HG03442 (cell line): ENCODE data around the gene EGFL7.

ENCODE experiments used
- ATAC-seq: cut with Tn5 transposase; IDR thresholded peaks from one replicate; pipeline ENCODE4 v1.9.1; 2021; ENCODE audit warnings: mild to moderate bottlenecking, moderate library complexity; ENCODE audit not compliant: unreplicated experiment

EGFL7 gene

DNA sequence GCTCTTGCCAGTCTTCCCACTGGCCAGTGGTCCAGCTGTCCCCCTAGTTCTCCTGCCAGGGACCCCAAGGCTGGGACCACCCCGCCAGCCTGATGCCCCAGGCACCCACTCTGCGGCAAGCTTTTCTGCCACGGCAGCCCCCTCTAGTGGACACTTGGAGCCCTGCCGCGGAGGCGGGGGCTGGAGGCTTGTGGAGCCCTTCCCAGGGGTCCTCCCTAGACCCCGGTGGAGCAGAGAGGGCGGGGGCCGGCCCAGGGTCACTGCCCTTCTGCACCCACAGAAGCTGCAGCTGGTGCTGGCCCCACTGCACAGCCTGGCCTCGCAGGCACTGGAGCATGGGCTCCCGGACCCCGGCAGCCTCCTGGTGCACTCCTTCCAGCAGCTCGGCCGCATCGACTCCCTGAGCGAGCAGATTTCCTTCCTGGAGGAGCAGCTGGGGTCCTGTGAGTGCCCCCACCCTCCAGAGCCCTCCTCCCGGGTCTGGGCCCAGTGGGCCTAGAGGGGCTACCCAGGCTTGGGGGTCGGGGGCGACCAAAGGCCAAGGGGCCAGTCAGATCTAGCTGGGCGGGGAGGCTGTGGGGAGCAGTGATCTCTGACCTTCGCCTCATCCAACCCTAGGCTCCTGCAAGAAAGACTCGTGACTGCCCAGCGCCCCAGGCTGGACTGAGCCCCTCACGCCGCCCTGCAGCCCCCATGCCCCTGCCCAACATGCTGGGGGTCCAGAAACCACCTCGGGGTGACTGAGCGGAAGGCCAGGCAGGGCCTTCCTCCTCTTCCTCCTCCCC, 9.1 kb downstream of the EGFL7 start:
- no peak for ATAC-seq

- ATAC-seq = no peak
These were observed 9.8 kb downstream of the EGFL7 start for GRCh38 chr9:136672431-136673087.

DNA sequence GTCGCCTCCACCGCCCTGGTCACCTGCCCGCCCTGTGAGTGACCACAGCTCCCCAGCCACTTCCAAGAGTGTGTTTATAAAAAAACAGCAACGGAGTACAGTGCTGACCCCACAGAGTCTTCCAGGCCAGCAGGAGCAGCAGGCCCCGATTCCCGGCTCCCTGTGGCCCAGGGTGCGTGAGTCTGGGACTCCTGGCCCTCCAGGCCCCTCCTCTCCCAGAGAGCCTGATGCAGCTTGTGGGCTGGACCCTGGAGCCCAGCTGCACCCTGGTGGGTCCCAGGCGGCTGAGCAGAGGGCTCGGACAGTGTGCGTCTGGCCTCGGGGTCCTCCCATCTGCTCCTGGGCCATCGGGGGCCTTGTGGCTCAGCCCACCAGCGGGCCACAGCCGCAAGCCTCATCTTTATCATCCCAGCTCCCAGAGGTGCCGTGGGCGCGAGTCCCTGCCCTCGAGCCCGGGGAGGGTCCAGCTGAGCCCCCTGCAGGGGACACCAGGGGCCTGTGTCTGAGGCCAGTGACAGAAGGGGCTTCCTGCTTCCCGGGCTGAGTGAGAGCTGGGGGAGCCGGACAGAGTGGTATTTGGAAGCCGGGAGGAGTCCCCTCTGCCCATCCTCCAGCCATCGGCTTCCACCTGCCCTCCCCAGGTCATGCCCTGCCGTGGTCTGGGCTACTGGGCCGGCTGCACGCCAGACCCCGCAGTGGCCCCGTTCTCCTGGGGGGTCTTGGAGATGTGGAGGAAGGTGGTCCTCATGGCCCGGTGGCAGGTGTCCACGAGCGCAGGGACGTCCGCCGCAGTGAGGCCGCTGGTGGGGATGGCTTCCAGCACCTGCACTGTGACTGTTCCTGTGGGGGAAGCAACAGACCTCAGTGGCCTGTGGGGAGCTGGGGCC, 10.6 kb downstream of the EGFL7 start:
- ATAC-seq = no peak

- no peak for ATAC-seq
These were observed 11.5 kb downstream of the EGFL7 start for GRCh38 chr9:136673975-136674785.

- no peak for ATAC-seq
These were observed 12.2 kb downstream of the EGFL7 start for GRCh38 chr9:136674786-136675349.

DNA sequence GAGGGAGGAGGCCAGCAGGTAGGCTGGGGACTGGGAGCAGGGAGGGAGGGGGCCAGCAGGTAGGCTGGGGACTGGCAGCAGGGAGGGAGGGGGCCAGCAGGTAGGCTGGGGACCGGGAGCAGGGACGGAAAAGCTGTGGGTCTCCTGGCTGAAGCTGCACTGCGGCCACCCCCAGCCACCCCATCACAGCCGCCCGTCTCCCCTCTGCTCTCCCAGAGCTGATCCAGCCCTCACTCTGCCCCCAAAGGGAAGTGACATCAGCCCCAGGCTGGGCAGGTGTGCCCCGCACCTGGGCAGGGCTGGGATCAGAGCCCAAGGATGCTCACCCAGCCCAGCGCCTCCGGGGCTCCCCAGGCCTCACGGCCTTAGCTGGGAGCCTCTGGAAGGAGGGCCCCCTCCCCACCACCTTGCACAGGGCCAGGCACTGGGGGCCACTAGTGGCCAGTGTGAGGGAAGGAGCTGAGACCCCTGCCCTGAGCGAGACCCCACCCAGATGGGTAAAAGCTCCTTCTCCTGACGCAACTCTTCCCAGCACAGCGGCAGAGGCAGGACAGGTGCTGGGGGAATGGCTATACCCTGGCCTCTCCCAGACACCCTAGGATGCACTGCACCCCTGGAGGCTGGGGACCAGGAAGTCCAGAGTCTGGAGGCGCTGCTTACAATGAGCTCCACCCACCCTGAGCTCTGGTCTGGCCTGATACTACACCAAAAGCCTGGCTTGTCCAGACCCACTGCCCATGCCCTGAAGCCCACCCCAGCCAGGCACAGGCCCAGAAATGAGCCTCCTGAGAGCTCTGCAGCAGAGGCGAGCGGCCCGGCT, 13.0 kb downstream of the EGFL7 start:
- ATAC-seq = no peak

- ATAC-seq = no peak
These were observed 13.6 kb downstream of the EGFL7 start for GRCh38 chr9:136676297-136676794.

GRCh38 chr9:136676920-136677686, 14.4 kb downstream of the EGFL7 start:
- ATAC-seq = no peak

DNA sequence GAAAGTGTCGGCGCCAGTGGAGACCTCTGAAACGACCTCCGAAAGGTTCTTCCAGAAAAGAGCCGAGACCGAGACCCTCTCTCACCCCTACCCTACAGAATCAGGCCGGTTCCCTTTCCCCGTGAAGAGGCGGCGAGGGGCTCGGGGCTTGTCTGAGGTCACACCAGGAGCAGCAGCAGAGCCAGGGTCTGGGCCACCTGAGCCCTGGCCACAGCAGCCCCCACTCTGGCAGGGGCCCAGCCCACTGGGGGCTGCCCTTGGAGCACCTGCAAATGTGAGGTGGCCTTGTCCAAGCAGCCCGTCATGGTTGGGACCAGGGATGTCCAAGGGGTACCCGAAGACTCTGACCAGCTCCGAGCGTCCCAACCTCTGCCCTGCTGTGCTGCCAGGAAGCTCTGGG, 15.3 kb downstream of the EGFL7 start:
- ATAC-seq = no peak

DNA sequence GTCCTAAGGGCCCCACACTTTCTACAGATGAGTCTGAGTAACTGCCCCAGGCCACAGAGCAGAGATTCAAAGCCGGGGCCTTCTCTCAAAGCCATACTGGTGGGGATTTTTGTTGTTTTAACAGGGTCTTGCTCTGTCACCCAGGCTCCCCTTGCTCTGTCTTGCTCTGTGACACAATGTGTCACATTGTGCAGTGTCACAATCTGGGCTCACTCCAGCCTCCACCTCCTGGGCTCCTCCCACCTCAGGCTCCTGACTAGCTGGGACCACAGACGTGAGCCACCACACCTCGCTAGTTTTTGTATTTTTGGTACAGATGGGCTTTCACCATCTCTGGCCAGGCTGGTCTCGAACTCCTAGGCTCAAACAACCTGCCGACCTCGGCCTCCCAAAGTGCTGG, 15.9 kb downstream of the EGFL7 start:
- ATAC-seq = no peak

- ATAC-seq = no peak
These were observed 16.8 kb downstream of the EGFL7 start for GRCh38 chr9:136679431-136679941.

- no peak for ATAC-seq
These were observed 18.3 kb downstream of the EGFL7 start for GRCh38 chr9:136681029-136681428.

- ATAC-seq = no peak
These were observed 19.4 kb downstream of the EGFL7 start for GRCh38 chr9:136681945-136682699.

DNA sequence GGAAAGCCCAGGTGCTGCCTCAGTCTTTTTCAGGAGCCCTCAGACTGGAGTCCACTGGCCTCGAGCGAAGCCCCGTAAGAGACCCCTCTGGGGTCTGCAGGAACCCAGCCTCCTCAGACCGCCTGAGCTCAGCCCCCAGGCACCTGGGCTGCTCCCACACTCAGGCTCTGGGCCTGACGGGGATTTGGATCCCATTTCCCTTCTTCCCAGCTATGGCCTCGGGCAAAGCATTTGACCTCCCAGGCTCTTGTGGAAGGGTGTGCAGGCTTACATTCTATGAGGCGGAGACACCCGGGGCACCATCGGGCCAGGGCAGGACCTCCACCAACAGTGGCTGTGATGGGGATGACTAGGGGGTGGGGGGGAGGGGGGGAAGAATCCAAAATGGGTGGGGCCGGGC, 20.0 kb downstream of the EGFL7 start:
- no peak for ATAC-seq

DNA sequence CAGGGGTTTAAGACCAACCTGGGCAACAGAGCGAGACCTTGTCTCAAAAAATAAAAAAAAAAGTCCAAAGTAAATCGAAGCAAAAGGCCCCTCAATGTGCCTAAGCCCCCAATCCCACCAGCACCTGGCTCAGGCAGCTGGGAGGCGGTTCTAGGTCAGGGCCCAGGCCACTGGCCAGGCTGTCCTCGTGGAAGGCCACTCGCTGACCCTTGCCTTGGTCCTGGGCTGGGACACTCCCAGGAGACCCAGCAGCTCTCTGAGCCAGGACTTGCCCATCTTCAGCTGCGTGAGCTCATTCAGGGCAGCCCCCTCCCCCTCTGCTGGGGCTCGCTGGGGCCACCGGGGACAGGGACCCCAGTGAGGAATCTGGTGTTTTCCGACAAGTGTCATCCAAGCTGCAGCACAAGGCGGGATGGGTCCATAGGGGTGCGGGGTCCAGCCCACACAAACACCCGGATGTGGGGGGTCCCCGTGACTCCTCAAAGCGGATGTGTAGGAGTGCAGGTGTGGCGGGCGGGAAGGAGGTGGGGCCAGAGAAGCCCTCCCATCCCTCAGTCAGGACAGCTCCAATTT, 20.5 kb downstream of the EGFL7 start:
- ATAC-seq = no peak

DNA sequence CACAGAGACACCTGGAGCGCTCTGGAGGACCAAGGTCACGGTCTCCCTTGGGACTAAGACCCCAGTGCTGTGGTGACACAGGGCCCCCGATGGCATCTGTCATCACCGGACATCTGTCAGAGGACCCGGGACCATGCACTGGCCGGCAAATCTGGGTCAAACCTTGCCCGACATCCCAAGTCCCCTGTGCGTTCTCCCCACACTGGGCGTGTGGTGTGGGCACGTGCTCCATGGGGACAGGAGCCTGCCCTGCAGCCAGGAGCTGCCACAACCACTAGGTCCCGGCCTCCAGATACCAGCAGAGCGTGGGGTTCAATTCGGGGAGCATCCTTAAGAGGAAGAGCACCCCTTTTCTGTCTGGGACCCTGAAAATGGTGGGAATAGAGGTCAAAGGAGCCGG, 21.0 kb downstream of the EGFL7 start:
- no peak for ATAC-seq

GRCh38 chr9:136684339-136684738, 21.6 kb downstream of the EGFL7 start:
- ATAC-seq = no peak
